Activated CD8-positive, alpha-beta memory T cell treated with anti-CD3 and anti-CD28 coated beads, Interleukin-2, amount 10 ng/mL, durations not matched to agents 7 days and 5 days (primary cell): Measurements from ENCODE around the gene ACP3. TPM values are rescaled to one million over a fixed set of nuclear protein-coding genes. Genes with fewer than 3 reads are reported as not detected.

Source experiments
- ATAC-seq: fragments of 150-1000 bp; cut with Tn5 transposase; one replicate; pipeline ENCODE4 v1.10.0; 2021; ENCODE audit warnings: moderate library complexity
- CTCF ChIA-PET: fragments of 350-600 bp; sonication (Branson Sonifier 250); formaldehyde crosslinking; loops from one replicate; lab custom pipeline; 2021; ENCODE audit warnings: antibody characterized with exemption; lab: Charles Lee
- DNase-seq: peaks from one replicate; pipeline ENCODE4 v3.0.0-alpha.2; 2020
- H3K27ac Mint-ChIP-seq: one replicate; pipeline ENCODE4 v1.8.0; 2021; ENCODE audit warnings: mild to moderate bottlenecking, mixed read lengths
- H3K27me3 Mint-ChIP-seq: one replicate; pipeline ENCODE4 v1.8.0; 2021; ENCODE audit warnings: mixed read lengths
- H3K36me3 Mint-ChIP-seq: one replicate; pipeline ENCODE4 v1.8.0; 2021; ENCODE audit warnings: mild to moderate bottlenecking, mixed read lengths
- H3K4me1 Mint-ChIP-seq: one replicate; pipeline ENCODE4 v1.8.0; 2021; ENCODE audit warnings: mixed read lengths
- H3K4me3 Mint-ChIP-seq: one replicate; pipeline ENCODE4 v1.8.0; 2021; ENCODE audit warnings: mild to moderate bottlenecking, moderate library complexity, mixed read lengths
- H3K9me3 Mint-ChIP-seq: one replicate; pipeline ENCODE4 v1.8.0; 2022; ENCODE audit warnings: low read depth, mixed read lengths
- total RNA-seq, 2 experiments: library from RNA; stranded (reverse); gene quantifications; one replicate each; pipeline ENCODE4 v1.2.3, GENCODE V29; 2021

Gene ACP3
- total RNA-seq, 2 experiments from 2014 or later = not detected

DNA sequence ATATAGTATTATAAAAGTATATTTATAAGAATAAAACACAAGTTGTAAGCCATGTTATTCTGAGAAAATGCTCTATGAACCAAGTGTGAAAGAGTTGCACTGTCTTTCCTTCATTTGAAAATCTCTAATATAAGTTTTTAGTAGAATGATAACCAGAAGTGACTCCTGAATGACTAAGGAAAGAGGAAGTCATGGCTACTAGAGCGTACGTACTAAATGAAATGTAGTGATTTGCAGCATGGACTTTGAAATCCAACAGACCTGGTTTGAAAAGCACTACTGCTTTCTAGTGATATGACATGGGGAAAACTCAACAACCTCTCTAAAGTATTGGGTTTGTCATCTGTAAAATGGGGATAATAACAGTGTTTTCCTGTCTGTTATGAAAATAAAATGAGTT is 89.8 kb downstream of the ACP3 start:
- CTCF ChIA-PET = no interaction called here
- Mint-ChIP-seq H3K27me3 (peaks cover 25% of the 10 kb centered on the region), H3K9me3 (no peaks in the 10 kb centered on the region), H3K4me3 (no peak overlapping the region), H3K27ac (no peak overlapping the region), H3K4me1 (no peaks in the 10 kb centered on the region), H3K36me3 (no peaks in the 10 kb centered on the region)
- DNase-seq = no peak
- ATAC-seq = no peak

Other genes with a start within 250 kb of the ACP3 start
- gene DNAJC13, start 100.1 kb downstream of the ACP3 start, total RNA-seq = 10 to 100 TPM; 39.3 to 40.1 TPM